ENCODE data around the gene OVCA2.

OVCA2 gene

GRCh38 chr17:2084766-2085647 lies 43.2 kb downstream of the OVCA2 start:
- Histone ChIP-seq H3K79me2 (ENCODE audit: insufficient read depth, low read length) (no peaks in the 10 kb centered on the region), H3K9me2 (replicated peaks; ENCODE audit: insufficient read depth, low read length) (no peaks in the 10 kb centered on the region), H3K9ac (ENCODE audit: low read length) (no peak overlapping the region), H3K4me2 (ENCODE audit: low read depth, low read length, poor library complexity, severe bottlenecking) (no peak overlapping the region), H3K9me3 (ENCODE audit: insufficient read depth, low read length) (no peaks in the 10 kb centered on the region), H3K27me3 (ENCODE audit: low read length) (no peaks in the 10 kb centered on the region), H3K27ac (ENCODE audit: low read depth, low read length) (no peak overlapping the region), H3K4me3 (ENCODE audit: insufficient read depth, low read length, poor library complexity, severe bottlenecking) (no peak overlapping the region), H3K36me3 (ENCODE audit: low read length) (no peaks in the 10 kb centered on the region), H3F3A (ENCODE audit: insufficient read depth) (no peaks in the 10 kb centered on the region), H4K20me1 (ENCODE audit: low read depth, low read length) (no peaks in the 10 kb centered on the region), H2AFZ (ENCODE audit: low read depth, low read length, severe bottlenecking) (no peak overlapping the region)
- TF ChIP-seq CTCF (IDR thresholded peaks at IDR 0.05; ENCODE audit: insufficient read depth, low read length, poor library complexity, severe bottlenecking) = no peak
- TF ChIP-seq EZH2phosphoT487 (conservative IDR thresholded peaks at IDR 0.05; ENCODE audit: low read length) = no peak

- H3K4me2 ChIP-seq (ENCODE audit: low read depth, low read length, poor library complexity, severe bottlenecking) = no peak overlapping the region
- no peaks in the 10 kb centered on the region for H3K79me2 ChIP-seq (ENCODE audit: insufficient read depth, low read length)
Measured at GRCh38 chr17:2085648-2085949, 43.8 kb downstream of the OVCA2 start.

GRCh38 chr17:2086306-2086705 lies 44.5 kb downstream of the OVCA2 start:
- H3K4me2 ChIP-seq (ENCODE audit: low read depth, low read length, poor library complexity, severe bottlenecking) = no peak overlapping the region
- TF ChIP-seq CTCF (IDR thresholded peaks at IDR 0.05; ENCODE audit: insufficient read depth, low read length, poor library complexity, severe bottlenecking) (no peak), EZH2phosphoT487 (conservative IDR thresholded peaks at IDR 0.05; ENCODE audit: low read length) (no peak)
- no peaks in the 10 kb centered on the region for H4K20me1 ChIP-seq (ENCODE audit: low read depth, low read length)
- no peaks in the 10 kb centered on the region for H3K9me2 ChIP-seq (replicated peaks; ENCODE audit: insufficient read depth, low read length)
- no peaks in the 10 kb centered on the region for H3F3A ChIP-seq (ENCODE audit: insufficient read depth)
- H2AFZ ChIP-seq (ENCODE audit: low read depth, low read length, severe bottlenecking) = no peak overlapping the region
- H3K27me3 ChIP-seq (ENCODE audit: low read length) = no peaks in the 10 kb centered on the region
- no peaks in the 10 kb centered on the region for H3K36me3 ChIP-seq (ENCODE audit: low read length)
- H3K9ac ChIP-seq (ENCODE audit: low read length) = no peak overlapping the region
- no peaks in the 10 kb centered on the region for H3K79me2 ChIP-seq (ENCODE audit: insufficient read depth, low read length)
- no peak overlapping the region for H3K27ac ChIP-seq (ENCODE audit: low read depth, low read length)
- H3K4me3 ChIP-seq (ENCODE audit: insufficient read depth, low read length, poor library complexity, severe bottlenecking) = no peak overlapping the region
- no peaks in the 10 kb centered on the region for H3K9me3 ChIP-seq (ENCODE audit: insufficient read depth, low read length)

More at GRCh38 chr17:2085648-2085949, 43.8 kb downstream of the OVCA2 start:
- Histone ChIP-seq H3K27me3 (ENCODE audit: low read length) (no peaks in the 10 kb centered on the region), H3K4me3 (ENCODE audit: insufficient read depth, low read length, poor library complexity, severe bottlenecking) (no peak overlapping the region), H2AFZ (ENCODE audit: low read depth, low read length, severe bottlenecking) (no peak overlapping the region), H3K9me2 (replicated peaks; ENCODE audit: insufficient read depth, low read length) (no peaks in the 10 kb centered on the region), H3F3A (ENCODE audit: insufficient read depth) (no peaks in the 10 kb centered on the region), H3K9me3 (ENCODE audit: insufficient read depth, low read length) (no peaks in the 10 kb centered on the region), H3K9ac (ENCODE audit: low read length) (no peak overlapping the region), H3K36me3 (ENCODE audit: low read length) (no peaks in the 10 kb centered on the region), H3K27ac (ENCODE audit: low read depth, low read length) (no peak overlapping the region), H4K20me1 (ENCODE audit: low read depth, low read length) (no peaks in the 10 kb centered on the region)
- TF ChIP-seq CTCF (IDR thresholded peaks at IDR 0.05; ENCODE audit: insufficient read depth, low read length, poor library complexity, severe bottlenecking) (no peak), EZH2phosphoT487 (conservative IDR thresholded peaks at IDR 0.05; ENCODE audit: low read length) (no peak)

All from SU-DHL-6 (cell line).